Right ventricle myocardium inferior (tissue), 1 donor: Measurements from ENCODE around the gene TTLL9. TPM values are rescaled to one million over a fixed set of nuclear protein-coding genes. Genes with fewer than 3 reads are reported as not detected.

Experiments
- ATAC-seq: fragments of 200-7000 bp; cut with Tn5 transposase; one replicate; pipeline ENCODE4 v1.9.1; 2020; ENCODE audit warnings: mild to moderate bottlenecking, moderate library complexity
- DNase-seq: peaks from one replicate; pipeline ENCODE4 v3.0.0; 2021; ENCODE audit errors: missing footprints
- intact Hi-C: fragments of 100-400 bp; cut with DNase I; formaldehyde crosslinking; loops from one replicate; pipeline ENCODE4 v1.11.0; 2022
- total RNA-seq: library from RNA; stranded (reverse); fragmentation: NEBNext Ultra II Directional; extraction: Animal tissue kit (Norgen Biotek cat#: 25700); gene quantifications from one replicate; pipeline ENCODE4 v1.2.1, GENCODE V29; 2021
- donor health status: DM: no; HTN: yes; CAD: no; lungs with severe emphysema.

Gene TTLL9
- total RNA-seq, 1 donor from 2014 or later: not detected

GRCh38 chr20:31835977-31836852 is 34.2 kb upstream of the TTLL9 start:
- intact Hi-C loops: no loop called here
- ATAC-seq (peak; percentile 75), DNase-seq (peak; percentile 85)

- no peak for DNase-seq
- intact Hi-C loops: no loop called here
These were observed 33.4 kb upstream of the TTLL9 start for GRCh38 chr20:31836853-31837608.

GRCh38 chr20:31837896-31838397 is 32.5 kb upstream of the TTLL9 start:
- intact Hi-C loops: no loop called here
- ATAC-seq (no peak), DNase-seq (no peak)

More at GRCh38 chr20:31836853-31837608, 33.4 kb upstream of the TTLL9 start:
- ATAC-seq: no peak

GRCh38 chr20:31838646-31839292 is 31.7 kb upstream of the TTLL9 start:
- intact Hi-C loops: no loop called here
- DNase-seq (no peak), ATAC-seq (no peak)

GRCh38 chr20:31839782-31840487 is 30.5 kb upstream of the TTLL9 start:
- intact Hi-C loops: no loop called here
- DNase-seq (no peak), ATAC-seq (no peak)

GRCh38 chr20:31840906-31841816 is 29.3 kb upstream of the TTLL9 start:
- no peak for DNase-seq
- intact Hi-C loops: no loop called here
- no peak for ATAC-seq

GRCh38 chr20:31841928-31842327 is 28.5 kb upstream of the TTLL9 start:
- intact Hi-C loops: no loop called here
- no peak for DNase-seq
- ATAC-seq: no peak

- DNase-seq (no peak), ATAC-seq (peak; percentile 75)
- intact Hi-C loops: no loop called here
These were observed 27.8 kb upstream of the TTLL9 start for GRCh38 chr20:31842471-31843157.

- intact Hi-C loops: no loop called here
- ATAC-seq (no peak), DNase-seq (no peak)
These were observed 27.1 kb upstream of the TTLL9 start for GRCh38 chr20:31843288-31843687.

GRCh38 chr20:31843881-31844280 is 26.6 kb upstream of the TTLL9 start:
- DNase-seq (no peak), ATAC-seq (no peak)
- intact Hi-C loops: no loop called here

- no peak for ATAC-seq
- intact Hi-C loops: no loop called here
- no peak for DNase-seq
These were observed 25.6 kb upstream of the TTLL9 start for GRCh38 chr20:31844737-31845299.

- ATAC-seq: peak; percentile 60
- intact Hi-C loops: no loop called here
- DNase-seq: no peak
These were observed 25.1 kb upstream of the TTLL9 start, which contains the start of gene FOXS1 for GRCh38 chr20:31845300-31845863. TSS of gene FOXS1 (minus strand) at chr20:31845604. CDS start at chr20:31845542, 62 bp downstream.

- DNase-seq (no peak), ATAC-seq (no peak)
- intact Hi-C loops: loop anchor here (1.0 kb wide), 1 partner anchor 23 kb away; no protein-coding TSS in a partner anchor
These were observed 23.7 kb upstream of the TTLL9 start for GRCh38 chr20:31846793-31847138.

GRCh38 chr20:31848088-31848999 is 22.1 kb upstream of the TTLL9 start:
- DNase-seq: no peak
- intact Hi-C loops: no loop called here
- ATAC-seq: no peak

GRCh38 chr20:31849306-31849930 is 21.0 kb upstream of the TTLL9 start:
- no peak for ATAC-seq
- no peak for DNase-seq
- intact Hi-C loops: no loop called here
